Measurements from ENCODE around the gene YIPF2. TPM values are rescaled to one million over a fixed set of nuclear protein-coding genes. Genes with fewer than 3 reads are reported as not detected.
"Not testable (repeated sequence)": the region's sequence is repeated elsewhere in the genome, so short reads cannot be mapped to it uniquely, and the experiment has no call there.

Gene YIPF2
- total RNA-seq, 1 experiment from 2014 or later = 26.8 TPM

DNA sequence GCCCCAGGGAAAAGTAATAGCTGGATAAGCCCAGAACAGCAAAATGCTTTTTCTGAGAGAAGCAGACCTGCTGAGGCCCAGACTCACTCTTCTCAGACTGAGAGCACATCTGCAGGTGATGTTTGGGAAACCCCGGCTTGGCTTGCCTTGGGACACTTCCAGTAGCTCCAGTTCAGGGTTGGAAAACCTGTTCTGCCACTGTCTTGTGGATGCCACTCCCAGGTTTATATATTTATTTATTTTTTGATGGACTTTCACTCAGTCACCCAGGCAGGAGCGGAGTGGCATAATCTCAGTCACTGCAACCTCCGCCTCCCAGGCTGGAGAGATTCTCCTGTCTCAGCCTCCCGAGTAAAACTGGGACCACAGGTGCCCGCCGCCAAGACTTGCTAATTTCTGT lies 24.4 kb upstream of the YIPF2 start:
- no peaks in the 10 kb centered on the region for H3K27me3 ChIP-seq (ENCODE audit: low read length)
- no peak overlapping the region for H3K9ac ChIP-seq (ENCODE audit: low read length)
- H3K79me2 ChIP-seq (ENCODE audit: low read length) = no peaks in the 10 kb centered on the region
- DNase-seq = no peak
- no peaks in the 10 kb centered on the region for H3K9me3 ChIP-seq (ENCODE audit: low read length)
- H3K27ac ChIP-seq (ENCODE audit: low read length) = no peak overlapping the region
- H4K20me1 ChIP-seq (ENCODE audit: insufficient read depth, low read depth, low read length) = no peaks in the 10 kb centered on the region
- no peaks in the 10 kb centered on the region for H3K9me2 ChIP-seq (replicated peaks; ENCODE audit: insufficient read depth, low read length)
- H3K36me3 ChIP-seq (ENCODE audit: insufficient read depth, low read length) = no peaks in the 10 kb centered on the region
- H3K4me1 ChIP-seq (ENCODE audit: low read length) = no peaks in the 10 kb centered on the region
- no peak overlapping the region for H3K4me2 ChIP-seq (ENCODE audit: low read depth, low read length, poor library complexity, severe bottlenecking)
- H3K4me3 ChIP-seq (ENCODE audit: low read length) = no peak overlapping the region
- H2AFZ ChIP-seq (ENCODE audit: low read length) = no peak overlapping the region

- H2AFZ ChIP-seq (ENCODE audit: low read length) = no peak overlapping the region
- H3K36me3 ChIP-seq (ENCODE audit: insufficient read depth, low read length) = no peaks in the 10 kb centered on the region
- H3K4me2 ChIP-seq (ENCODE audit: low read depth, low read length, poor library complexity, severe bottlenecking) = no peak overlapping the region
- no peaks in the 10 kb centered on the region for H3K4me1 ChIP-seq (ENCODE audit: low read length)
- H3K4me3 ChIP-seq (ENCODE audit: low read length) = no peak overlapping the region
- DNase-seq = peak; percentile 23
- H3K9me3 ChIP-seq (ENCODE audit: low read length) = no peaks in the 10 kb centered on the region
- no peaks in the 10 kb centered on the region for H4K20me1 ChIP-seq (ENCODE audit: insufficient read depth, low read depth, low read length)
- no peaks in the 10 kb centered on the region for H3K79me2 ChIP-seq (ENCODE audit: low read length)
- H3K27ac ChIP-seq (ENCODE audit: low read length) = no peak overlapping the region
- no peaks in the 10 kb centered on the region for H3K27me3 ChIP-seq (ENCODE audit: low read length)
- H3K9me2 ChIP-seq (replicated peaks; ENCODE audit: insufficient read depth, low read length) = no peaks in the 10 kb centered on the region
- no peak overlapping the region for H3K9ac ChIP-seq (ENCODE audit: low read length)
Measured at GRCh38 chr19:10946958-10947657, 18.7 kb upstream of the YIPF2 start.

GRCh38 chr19:10945264-10945663 lies 16.8 kb upstream of the YIPF2 start:
- no peak for DNase-seq
- Histone ChIP-seq H3K4me1 (ENCODE audit: low read length) (no peaks in the 10 kb centered on the region), H2AFZ (ENCODE audit: low read length) (no peak overlapping the region), H3K27ac (ENCODE audit: low read length) (no peak overlapping the region), H3K9ac (ENCODE audit: low read length) (no peak overlapping the region), H3K4me2 (ENCODE audit: low read depth, low read length, poor library complexity, severe bottlenecking) (no peak overlapping the region), H3K9me2 (replicated peaks; ENCODE audit: insufficient read depth, low read length) (no peaks in the 10 kb centered on the region), H3K27me3 (ENCODE audit: low read length) (no peaks in the 10 kb centered on the region), H3K4me3 (ENCODE audit: low read length) (no peak overlapping the region), H3K36me3 (ENCODE audit: insufficient read depth, low read length) (no peaks in the 10 kb centered on the region), H4K20me1 (ENCODE audit: insufficient read depth, low read depth, low read length) (no peaks in the 10 kb centered on the region), H3K79me2 (ENCODE audit: low read length) (no peaks in the 10 kb centered on the region), H3K9me3 (ENCODE audit: low read length) (no peaks in the 10 kb centered on the region)

DNA sequence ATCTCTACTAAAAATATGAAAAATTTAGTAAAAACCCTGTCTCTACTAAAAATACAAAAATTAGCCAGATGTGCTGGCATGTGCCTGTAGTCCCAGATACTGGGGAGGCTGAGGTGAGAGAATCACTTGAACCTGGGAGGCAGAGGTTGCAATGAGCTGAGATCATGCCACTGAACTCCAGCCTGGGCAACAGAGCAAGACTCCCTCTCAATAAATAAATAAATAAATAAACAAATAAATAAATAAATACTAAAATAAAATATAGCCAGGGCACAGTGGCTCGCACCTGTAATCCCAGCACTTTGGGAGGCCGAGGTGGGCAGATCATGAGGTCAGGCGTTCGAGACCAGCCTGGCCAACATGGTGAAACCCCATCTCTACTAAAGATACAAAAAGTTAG lies 15.0 kb upstream of the YIPF2 start:
- not testable (repeated sequence) for H3K4me1 ChIP-seq (ENCODE audit: low read length); DNase-seq; H3K4me2 ChIP-seq (ENCODE audit: low read depth, low read length, poor library complexity, severe bottlenecking); H3K27me3 ChIP-seq (ENCODE audit: low read length); H3K79me2 ChIP-seq (ENCODE audit: low read length); H3K9me2 ChIP-seq (replicated peaks; ENCODE audit: insufficient read depth, low read length); H3K4me3 ChIP-seq (ENCODE audit: low read length); H3K27ac ChIP-seq (ENCODE audit: low read length); H3K36me3 ChIP-seq (ENCODE audit: insufficient read depth, low read length); H2AFZ ChIP-seq (ENCODE audit: low read length); H4K20me1 ChIP-seq (ENCODE audit: insufficient read depth, low read depth, low read length); H3K9ac ChIP-seq (ENCODE audit: low read length); H3K9me3 ChIP-seq (ENCODE audit: low read length)

GRCh38 chr19:10941649-10942048 lies 13.2 kb upstream of the YIPF2 start:
- H4K20me1 ChIP-seq (ENCODE audit: insufficient read depth, low read depth, low read length); H3K4me3 ChIP-seq (ENCODE audit: low read length); H3K27me3 ChIP-seq (ENCODE audit: low read length); H3K9ac ChIP-seq (ENCODE audit: low read length); DNase-seq; H3K79me2 ChIP-seq (ENCODE audit: low read length); H3K27ac ChIP-seq (ENCODE audit: low read length); H3K36me3 ChIP-seq (ENCODE audit: insufficient read depth, low read length); H3K4me2 ChIP-seq (ENCODE audit: low read depth, low read length, poor library complexity, severe bottlenecking); H3K9me3 ChIP-seq (ENCODE audit: low read length); H3K9me2 ChIP-seq (replicated peaks; ENCODE audit: insufficient read depth, low read length); H3K4me1 ChIP-seq (ENCODE audit: low read length); H2AFZ ChIP-seq (ENCODE audit: low read length): not testable (repeated sequence)

- no peaks in the 10 kb centered on the region for H4K20me1 ChIP-seq (ENCODE audit: insufficient read depth, low read depth, low read length)
- H3K27me3 ChIP-seq (ENCODE audit: low read length) = no peaks in the 10 kb centered on the region
- peaks cover 8% of the 10 kb centered on the region for H3K4me1 ChIP-seq (ENCODE audit: low read length)
- no peak overlapping the region for H3K27ac ChIP-seq (ENCODE audit: low read length)
- no peak overlapping the region for H3K9ac ChIP-seq (ENCODE audit: low read length)
- H3K79me2 ChIP-seq (ENCODE audit: low read length) = peaks cover 5% of the 10 kb centered on the region; the same call in 1 of the 2 replicates
- no peaks in the 10 kb centered on the region for H3K36me3 ChIP-seq (ENCODE audit: insufficient read depth, low read length)
- H3K4me3 ChIP-seq (ENCODE audit: low read length) = no peak overlapping the region
- H3K9me3 ChIP-seq (ENCODE audit: low read length) = no peaks in the 10 kb centered on the region
- no peaks in the 10 kb centered on the region for H3K9me2 ChIP-seq (replicated peaks; ENCODE audit: insufficient read depth, low read length)
- peak; percentile 90 for DNase-seq
- no peak overlapping the region for H2AFZ ChIP-seq (ENCODE audit: low read length)
- no peak overlapping the region for H3K4me2 ChIP-seq (ENCODE audit: low read depth, low read length, poor library complexity, severe bottlenecking)
Measured at GRCh38 chr19:10936661-10937084, 8.2 kb upstream of the YIPF2 start.

GRCh38 chr19:10935371-10936059 lies 7.1 kb upstream of the YIPF2 start:
- Histone ChIP-seq H2AFZ (ENCODE audit: low read length) (no peak overlapping the region), H3K9me2 (replicated peaks; ENCODE audit: insufficient read depth, low read length) (no peaks in the 10 kb centered on the region), H3K79me2 (ENCODE audit: low read length) (peaks cover 12% of the 10 kb centered on the region), H3K9ac (ENCODE audit: low read length) (no peak overlapping the region), H3K4me2 (ENCODE audit: low read depth, low read length, poor library complexity, severe bottlenecking) (no peak overlapping the region), H3K27me3 (ENCODE audit: low read length) (no peaks in the 10 kb centered on the region), H3K36me3 (ENCODE audit: insufficient read depth, low read length) (peaks cover 3% of the 10 kb centered on the region; the same call in 1 of the 2 replicates), H3K27ac (ENCODE audit: low read length) (no peak overlapping the region), H4K20me1 (ENCODE audit: insufficient read depth, low read depth, low read length) (no peaks in the 10 kb centered on the region), H3K9me3 (ENCODE audit: low read length) (no peaks in the 10 kb centered on the region), H3K4me1 (ENCODE audit: low read length) (peaks cover 8% of the 10 kb centered on the region), H3K4me3 (ENCODE audit: low read length) (no peak overlapping the region)
- no peak for DNase-seq

DNA sequence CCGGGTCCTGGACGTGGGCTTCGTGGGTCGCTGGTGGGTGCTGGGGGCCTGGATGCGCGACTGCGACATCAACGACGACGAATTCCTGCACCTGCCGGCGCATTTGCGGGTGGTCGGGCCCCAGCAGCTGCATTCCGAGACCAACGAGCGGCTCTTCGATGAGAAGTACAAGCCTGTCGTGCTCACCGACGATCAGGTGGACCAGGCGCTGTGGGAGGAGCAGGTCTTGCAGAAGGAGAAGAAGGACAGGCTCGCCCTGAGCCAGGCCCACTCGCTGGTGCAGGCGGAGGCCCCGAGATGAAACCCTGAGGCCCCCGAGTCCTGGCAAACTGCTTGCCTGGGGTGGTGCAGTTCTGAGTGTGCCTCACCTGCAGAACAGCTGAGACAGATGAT lies 959 bp upstream of the YIPF2 start:
- Histone ChIP-seq H3K36me3 (ENCODE audit: insufficient read depth, low read length) (peaks cover 5% of the 10 kb centered on the region; the same call in 1 of the 2 replicates), H3K4me3 (ENCODE audit: low read length) (peak overlapping the region; percentile 99), H3K4me2 (ENCODE audit: low read depth, low read length, poor library complexity, severe bottlenecking) (peak overlapping the region; percentile 99), H3K27ac (ENCODE audit: low read length) (no peak overlapping the region), H3K9me3 (ENCODE audit: low read length) (no peaks in the 10 kb centered on the region), H3K4me1 (ENCODE audit: low read length) (peaks cover 22% of the 10 kb centered on the region), H3K9me2 (replicated peaks; ENCODE audit: insufficient read depth, low read length) (no peaks in the 10 kb centered on the region), H3K9ac (ENCODE audit: low read length) (peak overlapping the region; percentile 95), H3K79me2 (ENCODE audit: low read length) (peaks cover 43% of the 10 kb centered on the region), H3K27me3 (ENCODE audit: low read length) (no peaks in the 10 kb centered on the region), H4K20me1 (ENCODE audit: insufficient read depth, low read depth, low read length) (peaks cover 9% of the 10 kb centered on the region; the same call in 1 of the 2 replicates), H2AFZ (ENCODE audit: low read length) (no peak overlapping the region)
- DNase-seq = no peak
